Prostate gland (tissue), 2 donors: ENCODE results near the gene DHRS12.

Experiments used
- CTCF ChIP-seq, 4 experiments: fragments of 200-600 bp in 2 of 4; fragments of 450-650 bp in 2 of 4; sonication (generic) in 2 of 4; IDR thresholded peaks; 1 replicate in 3 of 4; 2 replicates in 1 of 4; pipeline ENCODE4 v1.5.1; 2016 to 2019; ENCODE audit warnings: antibody characterized with exemption in 4 of 4, mild to moderate bottlenecking in 2 of 4, moderate library complexity in 2 of 4
- POLR2A ChIP-seq: fragments of 450-650 bp; IDR thresholded peaks from one replicate; pipeline ENCODE4 v1.6.1; 2016; ENCODE audit warnings: antibody characterized with exemption, mild to moderate bottlenecking
- POLR2AphosphoS5 ChIP-seq: sonication (generic); formaldehyde crosslinking; IDR thresholded peaks from one replicate; pipeline ENCODE4 v1.6.1; 2017; ENCODE audit warnings: antibody characterized with exemption

DNA sequence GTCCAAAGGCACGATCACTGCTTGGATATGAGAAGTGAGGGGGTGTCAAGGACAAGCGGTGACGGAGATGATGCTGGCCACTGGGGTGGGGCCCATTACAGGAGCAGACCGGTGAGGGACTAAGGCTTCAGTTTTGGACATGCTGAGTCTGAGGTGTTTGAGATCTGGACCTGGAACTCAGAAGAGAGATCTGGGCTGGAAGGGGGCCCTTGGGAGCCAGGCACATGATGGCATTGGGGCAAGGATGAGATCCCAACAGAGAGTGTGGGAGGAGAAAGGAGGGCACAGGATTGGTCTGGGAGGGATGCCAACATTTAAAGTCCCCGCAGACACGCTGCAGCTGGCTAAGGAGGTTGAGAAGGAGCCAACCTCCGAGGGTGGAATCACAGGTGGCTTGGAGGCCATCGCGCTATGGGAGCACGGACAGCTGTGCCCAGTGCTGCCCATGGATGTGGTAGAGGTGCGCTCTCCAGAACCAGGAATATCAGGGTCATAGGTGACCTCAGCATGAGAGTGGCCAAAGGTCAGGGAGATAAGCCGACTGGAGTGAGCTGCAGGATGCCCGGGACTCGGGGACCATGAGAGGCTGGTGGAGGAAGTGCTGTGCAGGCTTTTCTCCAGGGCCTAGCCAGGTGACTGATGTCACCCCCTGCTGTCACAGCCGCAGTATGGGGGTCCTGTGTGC is 21.8 kb downstream of the DHRS12 start:
- no peak for TF ChIP-seq POLR2A
- TF ChIP-seq CTCF (IDR thresholded peaks at IDR 0.05): no peak
- no peak for TF ChIP-seq POLR2AphosphoS5
